Measurements from ENCODE around the gene OLFM2.

GRCh38 chr19:9935506-9936325 is 599 bp downstream of the OLFM2 start:
- TF ChIP-seq CTCF (conservative IDR thresholded peaks at IDR 0.05; ENCODE audit: low read depth, low read length) (no peak), EZH2 (IDR thresholded peaks at IDR 0.05; ENCODE audit: borderline replicate concordance, low read depth, low read length, poor library complexity, severe bottlenecking) (no peak)
